AG09309 (cell line): ENCODE results near the gene CBR4.

Experiments used
- DNase-seq: peaks from one replicate; pipeline ENCODE4 v3.0.0-alpha.2; 2010; ENCODE audit warnings: low read depth
- H3K4me3 ChIP-seq: 2 replicates; pipeline ENCODE4 v1.5.1; 2011; ENCODE audit warnings: mild to moderate bottlenecking, low read depth, low read length, moderate library complexity; ENCODE audit not compliant: control insufficient read depth
- TF ChIP-seq, protein P1 (sequence below): IDR thresholded peaks from 2 replicates; pipeline ENCODE4 v1.5.1; 2011; ENCODE audit warnings: mild to moderate bottlenecking, low read depth, low read length, inconsistent platforms; ENCODE audit not compliant: insufficient read depth, control insufficient read depth; ENCODE audit errors: missing control alignments

CBR4 gene

DNA sequence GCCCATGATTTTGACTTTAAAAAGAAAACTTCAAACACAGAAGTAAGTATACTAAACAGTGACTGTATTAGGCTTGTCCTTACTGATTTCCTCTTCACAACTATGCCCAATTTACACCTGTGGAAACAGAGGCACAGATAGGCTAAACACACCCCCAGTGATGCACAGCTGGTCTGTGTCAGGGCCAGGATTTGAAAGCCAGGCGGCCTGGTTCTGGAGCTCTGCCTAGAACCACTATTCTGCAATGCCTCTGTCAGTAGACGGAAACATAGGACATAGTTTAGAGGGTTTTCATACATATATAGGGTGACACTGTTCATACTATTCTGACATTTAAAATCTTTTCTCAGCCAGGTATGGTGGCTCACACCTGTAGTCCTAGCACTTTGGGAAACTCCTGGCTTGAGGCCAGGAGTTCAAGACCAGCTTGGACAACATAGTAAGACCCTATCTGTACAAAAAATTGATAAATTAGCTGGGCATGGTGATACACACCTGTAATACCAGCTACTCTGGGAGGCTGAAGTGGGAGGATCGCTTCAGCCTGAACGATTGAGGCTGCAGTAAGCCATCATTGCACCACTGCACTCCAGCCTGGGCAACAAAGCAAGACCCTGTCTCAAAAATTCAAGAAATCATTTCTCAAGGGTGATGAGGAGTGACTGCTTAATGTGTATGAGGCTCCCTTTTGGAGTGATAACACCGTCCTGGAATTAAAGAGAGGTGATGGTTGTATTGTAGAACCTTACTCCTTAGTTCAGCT is 23.0 kb upstream of the CBR4 start:
- H3K4me3 ChIP-seq: no peak overlapping the region
- TF ChIP-seq, protein P1, sequence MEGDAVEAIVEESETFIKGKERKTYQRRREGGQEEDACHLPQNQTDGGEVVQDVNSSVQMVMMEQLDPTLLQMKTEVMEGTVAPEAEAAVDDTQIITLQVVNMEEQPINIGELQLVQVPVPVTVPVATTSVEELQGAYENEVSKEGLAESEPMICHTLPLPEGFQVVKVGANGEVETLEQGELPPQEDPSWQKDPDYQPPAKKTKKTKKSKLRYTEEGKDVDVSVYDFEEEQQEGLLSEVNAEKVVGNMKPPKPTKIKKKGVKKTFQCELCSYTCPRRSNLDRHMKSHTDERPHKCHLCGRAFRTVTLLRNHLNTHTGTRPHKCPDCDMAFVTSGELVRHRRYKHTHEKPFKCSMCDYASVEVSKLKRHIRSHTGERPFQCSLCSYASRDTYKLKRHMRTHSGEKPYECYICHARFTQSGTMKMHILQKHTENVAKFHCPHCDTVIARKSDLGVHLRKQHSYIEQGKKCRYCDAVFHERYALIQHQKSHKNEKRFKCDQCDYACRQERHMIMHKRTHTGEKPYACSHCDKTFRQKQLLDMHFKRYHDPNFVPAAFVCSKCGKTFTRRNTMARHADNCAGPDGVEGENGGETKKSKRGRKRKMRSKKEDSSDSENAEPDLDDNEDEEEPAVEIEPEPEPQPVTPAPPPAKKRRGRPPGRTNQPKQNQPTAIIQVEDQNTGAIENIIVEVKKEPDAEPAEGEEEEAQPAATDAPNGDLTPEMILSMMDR: no peak
- DNase-seq: no peak

DNA sequence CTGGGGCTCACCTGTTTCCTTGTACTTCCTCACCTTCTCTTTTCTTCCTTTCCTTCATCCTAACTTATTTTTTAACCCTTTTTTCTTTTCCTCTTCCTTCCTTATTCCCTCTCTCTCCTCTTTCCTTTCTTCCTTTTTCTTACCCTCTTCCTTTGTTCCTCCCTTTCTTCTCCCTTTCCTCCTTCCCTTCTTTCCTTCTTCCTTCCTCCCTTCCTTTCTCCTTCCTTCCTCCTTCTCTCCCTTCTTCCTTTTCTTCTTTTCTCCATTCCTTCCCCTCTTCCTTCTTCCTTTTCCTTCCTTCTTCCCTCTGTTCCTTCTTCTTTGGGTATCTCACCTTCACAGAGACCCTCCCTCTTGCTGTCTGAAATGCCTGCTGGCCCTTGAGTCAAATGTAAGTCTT is 22.1 kb upstream of the CBR4 start:
- TF ChIP-seq, protein P1: no peak
- no peak overlapping the region for H3K4me3 ChIP-seq
- DNase-seq: no peak

DNA sequence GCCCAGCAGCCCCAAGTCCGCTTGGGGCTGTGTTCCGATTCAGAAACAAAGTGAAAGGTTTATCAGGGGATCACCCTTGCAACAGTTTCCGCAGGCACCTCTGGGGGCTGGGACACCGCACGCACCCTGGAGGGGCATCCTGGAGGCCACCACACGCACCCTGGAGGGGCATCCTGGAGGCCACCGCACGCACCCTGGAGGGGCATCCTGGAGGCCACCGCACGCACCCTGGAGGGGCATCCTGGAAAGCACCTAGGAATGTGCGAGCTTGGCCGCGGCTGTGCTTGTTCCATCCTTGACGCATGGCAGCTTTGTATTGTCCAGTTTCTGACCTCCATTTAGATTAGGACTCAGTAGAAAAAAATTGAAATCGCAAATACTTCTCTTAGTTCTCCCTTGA is 21.3 kb upstream of the CBR4 start:
- TF ChIP-seq, protein P1: no peak
- no peak for DNase-seq
- H3K4me3 ChIP-seq: no peak overlapping the region

DNA sequence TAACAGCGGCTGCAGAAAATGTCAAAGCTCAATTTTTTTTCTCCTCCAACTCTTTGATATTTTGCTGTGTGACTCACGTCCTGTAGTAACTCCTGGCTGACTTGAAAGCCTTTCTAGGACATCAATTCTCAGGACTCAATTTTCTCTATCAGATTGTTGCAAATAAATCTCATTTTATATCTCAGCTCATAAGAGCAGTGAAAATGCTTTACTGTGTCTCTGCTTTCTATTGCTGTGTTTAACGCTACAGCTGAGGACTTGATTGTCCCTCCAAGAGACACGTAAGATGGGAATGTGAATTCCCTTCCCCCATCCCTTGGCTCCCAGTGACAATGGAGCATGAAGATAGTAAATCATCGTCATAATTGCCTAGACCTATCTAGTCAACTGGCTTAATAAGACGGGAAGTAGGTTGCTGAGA is 20.5 kb upstream of the CBR4 start:
- DNase-seq: no peak
- TF ChIP-seq, protein P1: no peak

DNA sequence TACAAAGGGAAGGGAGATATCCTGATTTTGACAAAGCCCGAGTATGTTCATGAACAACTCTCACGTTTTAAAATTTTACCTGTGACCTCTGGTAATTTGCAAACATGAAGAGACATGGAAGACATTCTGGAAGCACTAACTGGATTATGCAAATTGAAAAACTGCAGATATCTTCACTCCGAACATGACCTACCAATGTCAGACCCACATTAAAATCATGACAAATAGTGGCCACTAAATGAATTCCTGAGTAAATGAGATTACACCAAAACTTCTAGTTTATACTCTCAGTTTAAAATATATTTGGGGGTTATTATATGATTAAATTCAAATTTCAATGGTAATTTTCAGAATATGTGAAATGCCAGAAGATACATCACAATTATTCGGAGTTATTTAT is 19.9 kb upstream of the CBR4 start:
- no peak overlapping the region for H3K4me3 ChIP-seq
- TF ChIP-seq, protein P1: no peak
- DNase-seq: no peak

More for the DNA sequence above, 20.5 kb upstream of the CBR4 start:
- H3K4me3 ChIP-seq: no peak overlapping the region

DNA sequence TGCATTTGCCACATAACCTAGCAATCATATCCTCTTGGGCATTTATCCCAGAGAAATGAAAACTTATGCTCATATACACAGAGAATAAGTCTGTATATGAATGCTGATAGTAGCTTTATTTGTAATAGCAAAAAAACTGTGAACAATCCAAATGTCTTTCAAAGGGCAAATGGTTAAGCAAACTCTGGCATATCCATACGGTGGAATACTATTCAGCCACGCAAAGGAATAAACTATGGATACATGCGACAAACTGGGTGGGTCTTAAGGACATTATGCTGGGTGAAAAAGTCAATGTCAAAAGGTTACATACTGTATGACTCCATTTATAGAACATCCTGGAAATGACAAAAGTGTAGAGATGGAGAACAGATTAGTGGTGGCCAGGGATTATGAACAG is 17.6 kb upstream of the CBR4 start:
- no peak overlapping the region for H3K4me3 ChIP-seq
- TF ChIP-seq, protein P1: no peak
- DNase-seq: no peak
